SK-N-SH (cell line): Measurements from ENCODE around the gene CD276. TPM values are rescaled to one million over a fixed set of nuclear protein-coding genes. Genes with fewer than 3 reads are reported as not detected.

Source experiments
- CTCF ChIA-PET: fragments of 300-600, 350-600 bp; formaldehyde crosslinking; extraction: SDS; loops from one replicate; lab custom pipeline; 2021; lab: Yijun Ruan, JAX
- POLR2A ChIA-PET: fragments of 350-600 bp; sonication (Branson Sonifier 250); formaldehyde crosslinking; extraction: SDS; loops from one replicate; lab custom pipeline; 2020; ENCODE audit warnings: antibody characterized with exemption, inconsistent platforms; lab: Yijun Ruan, JAX
- DNase-seq: peaks from one replicate; pipeline ENCODE4 v3.0.0; 2012
- H2AFZ ChIP-seq: fragments of 200-600 bp; sonication (generic); 2 replicates; pipeline ENCODE4 v1.8.1; 2016; ENCODE audit warnings: antibody characterized with exemption, mild to moderate bottlenecking, low read depth
- H3F3A ChIP-seq: fragments of 200-600 bp; sonication (generic); replicated peaks from 2 replicates; pipeline ENCODE3; 2016; ENCODE audit warnings: antibody characterized with exemption, mild to moderate bottlenecking; ENCODE audit not compliant: insufficient read depth
- H3K27ac ChIP-seq, 2 experiments: fragments of 200-500 bp in 1 of 2; fragments of 200-600 bp in 1 of 2; sonication (Bioruptor generic) in 1 of 2; sonication (generic), shearing (Covaris generic) in 1 of 2; 2 replicates each; pipeline versions ENCODE4 v1.5.1 to v1.6.1; 2014 to 2016; ENCODE audit warnings: low read depth in 2 of 2, inconsistent platforms in 1 of 2, low read length in 1 of 2, mild to moderate bottlenecking in 1 of 2, mixed read lengths in 1 of 2
- H3K27me3 ChIP-seq: fragments of 200-600 bp; sonication (generic), shearing (Covaris generic); 2 replicates; pipeline ENCODE4 v1.6.1; 2016; ENCODE audit warnings: mixed run types; ENCODE audit not compliant: insufficient read depth
- H3K36me3 ChIP-seq, 2 experiments: fragments of 200-500 bp in 1 of 2; fragments of 200-600 bp in 1 of 2; sonication (Bioruptor generic) in 1 of 2; sonication (generic) in 1 of 2; replicated peaks in 1 of 2; 2 replicates each; pipeline versions ENCODE3 to v1.5.1; 2014 to 2016; ENCODE audit warnings: low read length in 1 of 2, mild to moderate bottlenecking in 1 of 2; ENCODE audit not compliant: insufficient read depth in 2 of 2, control insufficient read depth in 1 of 2
- H3K4me1 ChIP-seq, 2 experiments: fragments of 200-500 bp in 1 of 2; fragments of 200-600 bp in 1 of 2; sonication (Bioruptor generic) in 1 of 2; sonication (generic), shearing (Covaris generic) in 1 of 2; 2 replicates each; pipeline versions ENCODE4 v1.5.1 to v1.6.1; 2014 to 2016; ENCODE audit warnings: low read depth in 1 of 2, low read length in 1 of 2, mixed run types in 1 of 2; ENCODE audit not compliant: insufficient read depth in 2 of 2, control insufficient read depth in 1 of 2
- H3K4me2 ChIP-seq: fragments of 200-600 bp; sonication (generic), shearing (Covaris generic); 2 replicates; pipeline ENCODE4 v1.6.1; 2017; ENCODE audit warnings: mixed run types
- H3K4me3 ChIP-seq, 2 experiments: fragments of 200-500 bp in 1 of 2; fragments of 200-600 bp in 1 of 2; sonication (Bioruptor generic) in 1 of 2; sonication (generic), shearing (Covaris generic) in 1 of 2; 2 replicates each; pipeline versions ENCODE4 v1.5.1 to v1.8.1; 2014 to 2016; ENCODE audit warnings: low read depth in 2 of 2, inconsistent platforms in 1 of 2, low read length in 1 of 2, mild to moderate bottlenecking in 1 of 2, mixed read lengths in 1 of 2, moderate library complexity in 1 of 2
- H3K79me2 ChIP-seq: fragments of 200-600 bp; sonication (generic); 2 replicates; pipeline ENCODE4 v1.8.1; 2017; ENCODE audit warnings: mild to moderate bottlenecking; ENCODE audit not compliant: insufficient read depth
- H3K9ac ChIP-seq: fragments of 200-600 bp; sonication (generic); 2 replicates; pipeline ENCODE4 v1.6.1; 2017; ENCODE audit warnings: mixed run types
- H3K9me2 ChIP-seq: fragments of 200-600 bp; sonication (generic); 2 replicates; pipeline ENCODE4 v1.6.1; 2017; ENCODE audit warnings: mixed run types
- H3K9me3 ChIP-seq: fragments of 200-600 bp; sonication (generic); 2 replicates; pipeline ENCODE4 v1.6.1; 2017; ENCODE audit warnings: mixed run types, mild to moderate bottlenecking, moderate library complexity
- H4K20me1 ChIP-seq: fragments of 200-600 bp; sonication (generic); 2 replicates; pipeline ENCODE4 v1.6.1; 2017; ENCODE audit warnings: mild to moderate bottlenecking, mixed run types; ENCODE audit not compliant: insufficient read depth
- EP300 ChIP-seq, 2 experiments: IDR thresholded peaks; 2 replicates each; pipeline versions ENCODE4 v1.4.0 to v1.6.1; 2012; ENCODE audit warnings: borderline replicate concordance in 1 of 2, low read depth in 1 of 2, low read length in 1 of 2
- FOXJ3 ChIP-seq: sonication (generic); formaldehyde crosslinking; IDR thresholded peaks from 2 replicates; pipeline ENCODE4 v1.5.1; 2020; ENCODE audit warnings: mild to moderate bottlenecking, missing genetic modification reagents
- GABPA ChIP-seq: IDR thresholded peaks from 2 replicates; pipeline ENCODE4 v1.4.0; 2012; ENCODE audit warnings: low read depth, mild to moderate bottlenecking
- GATA2 ChIP-seq: sonication (generic); formaldehyde crosslinking; IDR thresholded peaks from 2 replicates; pipeline ENCODE4 v1.5.0; 2020; ENCODE audit warnings: mild to moderate bottlenecking, missing genetic modification reagents
- JUND ChIP-seq: IDR thresholded peaks from 2 replicates; pipeline ENCODE4 v1.4.0; 2012
- NFIC ChIP-seq: IDR thresholded peaks from 2 replicates; pipeline ENCODE4 v1.4.0; 2012; ENCODE audit warnings: borderline replicate concordance
- NRF1 ChIP-seq: IDR thresholded peaks from 2 replicates; pipeline ENCODE4 v1.6.1; 2012; ENCODE audit warnings: low read depth, mild to moderate bottlenecking, low read length
- PBX3 ChIP-seq: IDR thresholded peaks from 2 replicates; pipeline ENCODE4; 2012
- RAD21 ChIP-seq: IDR thresholded peaks from 2 replicates; pipeline ENCODE4 v1.6.1; 2012; ENCODE audit warnings: mild to moderate bottlenecking, low read length
- RCOR1 ChIP-seq: fragments of 150-350 bp; IDR thresholded peaks from 2 replicates; pipeline ENCODE4 v1.6.1; 2017; ENCODE audit warnings: antibody characterized with exemption, low read length
- RFX5 ChIP-seq: IDR thresholded peaks from 2 replicates; pipeline ENCODE4 v1.6.1; 2012; ENCODE audit warnings: mild to moderate bottlenecking, improper control_type of control experiment, low read length
- SIN3A ChIP-seq: IDR thresholded peaks from 2 replicates; pipeline ENCODE4 v1.6.1; 2012; ENCODE audit warnings: low read depth, mild to moderate bottlenecking, low read length, moderate library complexity, borderline replicate concordance
- SMC3 ChIP-seq: IDR thresholded peaks from 2 replicates; pipeline ENCODE4 v1.6.1; 2012; ENCODE audit warnings: low read depth, low read length, improper control_type of control experiment
- TAF1 ChIP-seq: IDR thresholded peaks from 2 replicates; pipeline ENCODE4 v1.6.1; 2012; ENCODE audit warnings: low read depth, mild to moderate bottlenecking, low read length, moderate library complexity, borderline replicate concordance
- YY1 ChIP-seq: IDR thresholded peaks from 2 replicates; pipeline ENCODE4 v1.4.0; 2012; ENCODE audit warnings: low read depth, mild to moderate bottlenecking
- WGBS: methylation state at CpG from one replicate; pipeline ENCODE4 v1.1.6; 2017; ENCODE audit warnings: low lambda C conversion rate; 5-methylcytosine and 5-hydroxymethylcytosine counted together
- polyA plus RNA-seq, 3 experiments: library from polyadenylated mRNA; depleted of rRNA; stranded (reverse); fragments of >200 nt; gene quantifications; 2 replicates each; pipeline ENCODE4 v1.2.3, GENCODE V29; 2012
- TF ChIP-seq, protein P1 (sequence below): IDR thresholded peaks from 2 replicates; pipeline ENCODE4 v1.4.0; 2012; ENCODE audit warnings: low read depth
- TF ChIP-seq, protein P2 (sequence below): IDR thresholded peaks from 2 replicates; pipeline ENCODE4 v1.4.0; 2012; ENCODE audit warnings: low read depth, borderline replicate concordance

CD276 gene
- polyA plus RNA-seq, 1 of the 3 experiments (the other 2 are of a cell fraction): 86.2 TPM

DNA sequence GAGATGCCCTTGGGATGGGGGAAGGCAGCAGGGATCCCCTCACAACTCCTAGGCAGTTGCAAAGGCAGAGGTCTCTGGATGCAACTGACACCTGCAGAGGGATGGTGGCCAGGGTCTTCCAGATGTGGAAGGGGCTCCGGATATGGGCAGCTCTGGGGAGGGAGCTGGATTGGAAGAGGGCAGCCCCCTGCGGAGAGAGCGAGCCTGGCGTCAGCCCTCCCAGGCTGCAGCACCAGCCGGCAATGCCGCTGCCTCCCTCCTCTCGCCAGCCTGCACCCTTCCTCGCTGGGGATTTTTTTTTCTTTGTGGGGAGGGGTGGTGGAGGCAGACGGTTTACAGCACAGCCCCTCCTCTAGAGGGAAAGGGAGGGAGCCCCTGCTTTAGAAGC, 67.3 kb downstream of the CD276 start:
- ChIA-PET CTCF (interaction anchor here (0.9 to 1.3 kb wide), 3 partner anchors 11 to 67 kb away, joined by 3 to 5 read pairs (median 3); no protein-coding TSS in a partner anchor), POLR2A (no interaction called here)
- no peak overlapping the region for H2AFZ ChIP-seq
- H3K4me2 ChIP-seq: peak overlapping the region; percentile 33; the same call in 1 of the 2 replicates
- WGBS: 27% methylated on average over 3 of the region's 9 CpGs
- no peak overlapping the region for H3K27ac ChIP-seq
- no peaks in the 10 kb centered on the region for H4K20me1 ChIP-seq
- no peaks in the 10 kb centered on the region for H3K79me2 ChIP-seq
- no peak overlapping the region; a peak in 1 of 4 replicates for H3K4me3 ChIP-seq
- no peaks in the 10 kb centered on the region; the same call in 1 of the 2 replicates for H3K27me3 ChIP-seq
- DNase-seq: no peak
- no peaks in the 10 kb centered on the region for H3K9me3 ChIP-seq
- no peaks in the 10 kb centered on the region for H3F3A ChIP-seq
- no peak overlapping the region for H3K9ac ChIP-seq
- H3K4me1 ChIP-seq: peaks cover 0 to 8% of the 10 kb centered on the region in 2 experiments; a peak in 2 of 4 replicates
- H3K9me2 ChIP-seq: no peaks in the 10 kb centered on the region
- TF ChIP-seq RCOR1 (no peak), NFIC (no peak), GATA2 (no peak), GABPA (no peak), YY1 (no peak), SIN3A (no peak), RAD21 (no peak), EP300 (IDR thresholded peaks at IDR 0.05; ENCODE audit: borderline replicate concordance in 1 of 2, low read depth in 1 of 2, low read length in 1 of 2) (no peak), TAF1 (no peak), PBX3 (no peak), RFX5 (no peak), JUND (no peak), FOXJ3 (no peak), SMC3 (no peak), NRF1 (no peak)
- TF ChIP-seq, protein P1, sequence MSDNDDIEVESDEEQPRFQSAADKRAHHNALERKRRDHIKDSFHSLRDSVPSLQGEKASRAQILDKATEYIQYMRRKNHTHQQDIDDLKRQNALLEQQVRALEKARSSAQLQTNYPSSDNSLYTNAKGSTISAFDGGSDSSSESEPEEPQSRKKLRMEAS: no peak
- TF ChIP-seq, protein P2, sequence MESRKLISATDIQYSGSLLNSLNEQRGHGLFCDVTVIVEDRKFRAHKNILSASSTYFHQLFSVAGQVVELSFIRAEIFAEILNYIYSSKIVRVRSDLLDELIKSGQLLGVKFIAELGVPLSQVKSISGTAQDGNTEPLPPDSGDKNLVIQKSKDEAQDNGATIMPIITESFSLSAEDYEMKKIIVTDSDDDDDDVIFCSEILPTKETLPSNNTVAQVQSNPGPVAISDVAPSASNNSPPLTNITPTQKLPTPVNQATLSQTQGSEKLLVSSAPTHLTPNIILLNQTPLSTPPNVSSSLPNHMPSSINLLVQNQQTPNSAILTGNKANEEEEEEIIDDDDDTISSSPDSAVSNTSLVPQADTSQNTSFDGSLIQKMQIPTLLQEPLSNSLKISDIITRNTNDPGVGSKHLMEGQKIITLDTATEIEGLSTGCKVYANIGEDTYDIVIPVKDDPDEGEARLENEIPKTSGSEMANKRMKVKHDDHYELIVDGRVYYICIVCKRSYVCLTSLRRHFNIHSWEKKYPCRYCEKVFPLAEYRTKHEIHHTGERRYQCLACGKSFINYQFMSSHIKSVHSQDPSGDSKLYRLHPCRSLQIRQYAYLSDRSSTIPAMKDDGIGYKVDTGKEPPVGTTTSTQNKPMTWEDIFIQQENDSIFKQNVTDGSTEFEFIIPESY: no peak
- H3K36me3 ChIP-seq: no peaks in the 10 kb centered on the region
